ENCODE measurements around the gene TBL3.

DNA sequence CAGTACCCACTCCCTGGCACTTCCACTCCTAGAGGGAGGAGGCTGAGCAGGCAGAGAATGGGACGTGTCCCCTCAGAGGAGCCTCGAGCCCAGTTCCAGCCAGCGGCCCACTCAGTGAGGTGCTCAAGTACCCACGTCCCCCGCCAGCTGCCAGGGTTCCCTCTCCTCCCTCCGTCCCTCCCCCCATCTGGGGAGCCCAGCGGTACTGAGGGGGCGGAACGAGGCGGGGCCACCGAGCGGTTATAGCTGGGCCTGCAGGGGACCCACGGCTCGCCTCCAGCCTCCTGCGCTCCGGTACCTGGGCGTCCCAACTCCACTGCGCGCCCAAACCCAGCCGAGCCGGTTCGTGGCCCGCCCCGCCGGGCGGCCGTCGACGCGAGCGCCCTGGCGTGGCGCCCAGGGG lies 47.7 kb downstream of the TBL3 start, which contains the start of gene NPW:
- TF ChIP-seq POLR2A (IDR thresholded peaks at IDR 0.05; ENCODE audit: extremely low read depth, insufficient read length) = no peak
- TF ChIP-seq, protein P1, sequence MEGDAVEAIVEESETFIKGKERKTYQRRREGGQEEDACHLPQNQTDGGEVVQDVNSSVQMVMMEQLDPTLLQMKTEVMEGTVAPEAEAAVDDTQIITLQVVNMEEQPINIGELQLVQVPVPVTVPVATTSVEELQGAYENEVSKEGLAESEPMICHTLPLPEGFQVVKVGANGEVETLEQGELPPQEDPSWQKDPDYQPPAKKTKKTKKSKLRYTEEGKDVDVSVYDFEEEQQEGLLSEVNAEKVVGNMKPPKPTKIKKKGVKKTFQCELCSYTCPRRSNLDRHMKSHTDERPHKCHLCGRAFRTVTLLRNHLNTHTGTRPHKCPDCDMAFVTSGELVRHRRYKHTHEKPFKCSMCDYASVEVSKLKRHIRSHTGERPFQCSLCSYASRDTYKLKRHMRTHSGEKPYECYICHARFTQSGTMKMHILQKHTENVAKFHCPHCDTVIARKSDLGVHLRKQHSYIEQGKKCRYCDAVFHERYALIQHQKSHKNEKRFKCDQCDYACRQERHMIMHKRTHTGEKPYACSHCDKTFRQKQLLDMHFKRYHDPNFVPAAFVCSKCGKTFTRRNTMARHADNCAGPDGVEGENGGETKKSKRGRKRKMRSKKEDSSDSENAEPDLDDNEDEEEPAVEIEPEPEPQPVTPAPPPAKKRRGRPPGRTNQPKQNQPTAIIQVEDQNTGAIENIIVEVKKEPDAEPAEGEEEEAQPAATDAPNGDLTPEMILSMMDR (IDR thresholded peaks at IDR 0.05; ENCODE audit: low read depth, low read length) = no peak

All from NB4 (cell line).